OCI-LY7 (cell line): ENCODE results near the gene GATB. TPM values are rescaled to one million over a fixed set of nuclear protein-coding genes. Genes with fewer than 3 reads are reported as not detected.

Source experiments
- BruUV-seq: library from RNA; stranded (reverse); fragments of 400-500 nt; replicated peaks from 2 replicates; lab custom pipeline; 2021; lab: Mats Ljungman, UMichigan
- CTCF ChIA-PET: fragments of 300-600 bp; sonication (Branson Sonifier 250); formaldehyde crosslinking; loops from one replicate; lab custom pipeline; 2022; ENCODE audit warnings: antibody characterized with exemption; ENCODE audit not compliant: unreplicated experiment; lab: Charles Lee
- POLR2A ChIA-PET: fragments of 300-600 bp; sonication (Branson Sonifier 250); formaldehyde crosslinking; loops from one replicate; lab custom pipeline; 2022; ENCODE audit warnings: antibody characterized with exemption; lab: Charles Lee
- DNase-seq: peaks from one replicate; pipeline ENCODE4 v3.0.0-alpha.2; 2015; ENCODE audit warnings: low spot score
- H2AFZ ChIP-seq: fragments of 200-600 bp; sonication (generic), shearing (Covaris generic); 2 replicates; pipeline ENCODE4 v1.6.1; 2014; ENCODE audit warnings: mild to moderate bottlenecking, antibody characterized with exemption, low read length, moderate library complexity
- H3K27ac ChIP-seq: fragments of 200-600 bp; sonication (generic); 2 replicates; pipeline ENCODE4 v1.5.1; 2014; ENCODE audit warnings: mixed run types, low read depth, mild to moderate bottlenecking, moderate library complexity, low read length, inconsistent platforms; ENCODE audit not compliant: poor library complexity, severe bottlenecking
- H3K36me3 ChIP-seq: fragments of 200-600 bp; sonication (generic); 2 replicates; pipeline ENCODE4 v1.6.1; 2014; ENCODE audit warnings: mild to moderate bottlenecking, antibody characterized with exemption, low read length, moderate library complexity, mixed read lengths; ENCODE audit not compliant: insufficient read depth
- H3K4me1 ChIP-seq: fragments of 200-600 bp; sonication (generic); 2 replicates; pipeline ENCODE4 v1.5.1; 2014; ENCODE audit warnings: mild to moderate bottlenecking, low read length; ENCODE audit not compliant: insufficient read depth, poor library complexity, severe bottlenecking
- H3K4me2 ChIP-seq: fragments of 200-600 bp; sonication (generic); 2 replicates; pipeline ENCODE4 v1.6.1; 2014; ENCODE audit warnings: mild to moderate bottlenecking, low read length
- H3K4me3 ChIP-seq: fragments of 200-600 bp; sonication (generic); 2 replicates; pipeline ENCODE4 v1.5.1; 2014; ENCODE audit warnings: mild to moderate bottlenecking, low read depth, low read length; ENCODE audit not compliant: poor library complexity, severe bottlenecking
- H3K79me2 ChIP-seq: fragments of 200-600 bp; sonication (generic); 2 replicates; pipeline ENCODE4 v1.6.1; 2016; ENCODE audit warnings: low read depth, mild to moderate bottlenecking, low read length, moderate library complexity, mixed read lengths; ENCODE audit not compliant: insufficient read depth
- H3K9me2 ChIP-seq: fragments of 200-600 bp; sonication (generic); 2 replicates; pipeline ENCODE4 v1.6.1; 2016; ENCODE audit warnings: mild to moderate bottlenecking, low read length, mixed read lengths; ENCODE audit not compliant: insufficient read depth
- H3K9me3 ChIP-seq: fragments of 200-600 bp; sonication (generic); 2 replicates; pipeline ENCODE4 v1.6.1; 2014; ENCODE audit warnings: mild to moderate bottlenecking, mixed run types, low read length, mixed read lengths
- H4K20me1 ChIP-seq: fragments of 200-600 bp; sonication (generic); 2 replicates; pipeline ENCODE4 v1.6.1; 2014; ENCODE audit warnings: mild to moderate bottlenecking, antibody characterized with exemption, low read length, moderate library complexity, mixed read lengths; ENCODE audit not compliant: insufficient read depth
- CTCF ChIP-seq: fragments of 200-600 bp; sonication (generic); conservative IDR thresholded peaks from 2 replicates; pipeline ENCODE4 v1.5.1; 2014; ENCODE audit warnings: mild to moderate bottlenecking, antibody characterized with exemption, low read length, moderate library complexity, mixed read lengths
- EZH2phosphoT487 ChIP-seq: fragments of 200-600 bp; sonication (generic); IDR thresholded peaks from 2 replicates; pipeline ENCODE4 v1.6.1; 2018; ENCODE audit warnings: low read depth, borderline replicate concordance, mild to moderate bottlenecking, mixed run types, antibody characterized with exemption, low read length, moderate library complexity, mixed read lengths
- intact Hi-C: fragments of 100-400 bp; cut with micrococcal nuclease; formaldehyde crosslinking; loops from one replicate; pipeline ENCODE4 v1.10.0; 2022; ENCODE audit not compliant: unreplicated experiment
- total RNA-seq, 2 experiments: library from RNA; depleted of rRNA in 1 of 2; stranded (reverse); fragments of >200 nt in 1 of 2; shearing (Covaris generic) in 1 of 2; gene quantifications; 2 replicates each; pipeline ENCODE4 v1.2.3, GENCODE V29; 2014 to 2022

The GATB gene
- total RNA-seq, 2 experiments from 2014 or later, result 24.6 to 26.5 TPM

- no TSS peak for BruUV-seq
Observed at GRCh38 chr4:151796106-151796505, 35.3 kb upstream of the GATB start.

GRCh38 chr4:151792995-151793394, 32.2 kb upstream of the GATB start:
- intact Hi-C loops, result no loop called here
- Histone ChIP-seq H4K20me1 (no peaks in the 10 kb centered on the region), H3K79me2 (no peaks in the 10 kb centered on the region), H3K9me2 (no peaks in the 10 kb centered on the region), H3K27ac (no peak overlapping the region), H3K36me3 (no peaks in the 10 kb centered on the region), H3K4me3 (no peak overlapping the region), H3K9me3 (no peaks in the 10 kb centered on the region), H2AFZ (no peak overlapping the region), H3K4me1 (no peaks in the 10 kb centered on the region), H3K4me2 (no peak overlapping the region)
- POLR2A ChIA-PET, result interaction anchor here (0.7 kb wide), 1 partner anchor 448 kb away, joined by 3 read pairs; no protein-coding TSS in a partner anchor
- no TSS peak for BruUV-seq
- TF ChIP-seq EZH2phosphoT487 (no peak), CTCF (no peak)
- DNase-seq, result no peak
- CTCF ChIA-PET, result no interaction called here

More at GRCh38 chr4:151796106-151796505, 35.3 kb upstream of the GATB start:
- Histone ChIP-seq H3K4me1 (no peaks in the 10 kb centered on the region), H3K27ac (no peak overlapping the region), H2AFZ (no peak overlapping the region), H3K36me3 (no peaks in the 10 kb centered on the region), H3K4me2 (no peak overlapping the region), H3K79me2 (no peaks in the 10 kb centered on the region), H3K4me3 (no peak overlapping the region), H3K9me3 (no peaks in the 10 kb centered on the region), H4K20me1 (no peaks in the 10 kb centered on the region), H3K9me2 (no peaks in the 10 kb centered on the region)
- ChIA-PET POLR2A (interaction anchor here (0.5 to 0.9 kb wide), 4 partner anchors 35 to 1936 kb away, joined by 3 to 9 read pairs (median 4); no protein-coding TSS in a partner anchor), CTCF (no interaction called here)
- no peak for TF ChIP-seq EZH2phosphoT487
- no peak for TF ChIP-seq CTCF
- intact Hi-C loops, result no loop called here
- no peak for DNase-seq

- Histone ChIP-seq H4K20me1 (no peaks in the 10 kb centered on the region), H3K79me2 (no peaks in the 10 kb centered on the region), H3K36me3 (no peaks in the 10 kb centered on the region), H3K9me3 (no peaks in the 10 kb centered on the region), H3K4me1 (no peaks in the 10 kb centered on the region), H2AFZ (no peak overlapping the region), H3K9me2 (no peaks in the 10 kb centered on the region), H3K27ac (no peak overlapping the region), H3K4me3 (no peak overlapping the region), H3K4me2 (no peak overlapping the region)
- no TSS peak for BruUV-seq
- ChIA-PET CTCF (no interaction called here), POLR2A (no interaction called here)
- DNase-seq, result no peak
- no peak for TF ChIP-seq CTCF
- no peak for TF ChIP-seq EZH2phosphoT487
- intact Hi-C loops, result no loop called here
Observed at GRCh38 chr4:151792530-151792929, 31.7 kb upstream of the GATB start.
